GM21737 (cell line): Measurements from ENCODE around the gene RALB.
"Not testable (repeated sequence)": the region's sequence is repeated elsewhere in the genome, so short reads cannot be mapped to it uniquely, and the experiment has no call there.

Source experiments
- ATAC-seq: cut with Tn5 transposase; IDR thresholded peaks from one replicate; pipeline ENCODE4 v1.9.1; 2021; ENCODE audit warnings: mild to moderate bottlenecking, moderate library complexity; ENCODE audit not compliant: unreplicated experiment

The RALB gene

GRCh38 chr2:120313695-120314615, 61.3 kb downstream of the RALB start:
- ATAC-seq = no peak

- ATAC-seq = no peak
Measured at GRCh38 chr2:120314690-120315366, 62.2 kb downstream of the RALB start.

- ATAC-seq = no peak
Measured at GRCh38 chr2:120315367-120316033, 62.8 kb downstream of the RALB start.

- ATAC-seq = no peak
Measured at GRCh38 chr2:120316071-120316470, 63.4 kb downstream of the RALB start.

- no peak for ATAC-seq
Measured at GRCh38 chr2:120316528-120317179, 64.0 kb downstream of the RALB start.

GRCh38 chr2:120317180-120317533, 64.5 kb downstream of the RALB start:
- no peak for ATAC-seq

GRCh38 chr2:120317916-120318315, 65.3 kb downstream of the RALB start:
- ATAC-seq = no peak

GRCh38 chr2:120318626-120319025, 66.0 kb downstream of the RALB start:
- ATAC-seq = no peak

GRCh38 chr2:120319123-120319522, 66.5 kb downstream of the RALB start:
- ATAC-seq = no peak

GRCh38 chr2:120319686-120320317, 67.2 kb downstream of the RALB start:
- ATAC-seq = no peak

- ATAC-seq = no peak
Measured at GRCh38 chr2:120320318-120320851, 67.7 kb downstream of the RALB start.

- ATAC-seq = not testable (repeated sequence)
Measured at GRCh38 chr2:120320887-120321556, 68.4 kb downstream of the RALB start.

GRCh38 chr2:120321721-120322284, 69.2 kb downstream of the RALB start:
- ATAC-seq = no peak

- no peak for ATAC-seq
Measured at GRCh38 chr2:120322329-120322728, 69.7 kb downstream of the RALB start.

GRCh38 chr2:120323214-120323613, 70.6 kb downstream of the RALB start:
- no peak for ATAC-seq

GRCh38 chr2:120323807-120324399, 71.3 kb downstream of the RALB start:
- no peak for ATAC-seq

- no peak for ATAC-seq
Measured at GRCh38 chr2:120324933-120325332, 72.3 kb downstream of the RALB start.

- ATAC-seq = no peak
Measured at GRCh38 chr2:120326066-120326465, 73.4 kb downstream of the RALB start.
